ENCODE data around the gene SOX1.

Gene SOX1

DNA sequence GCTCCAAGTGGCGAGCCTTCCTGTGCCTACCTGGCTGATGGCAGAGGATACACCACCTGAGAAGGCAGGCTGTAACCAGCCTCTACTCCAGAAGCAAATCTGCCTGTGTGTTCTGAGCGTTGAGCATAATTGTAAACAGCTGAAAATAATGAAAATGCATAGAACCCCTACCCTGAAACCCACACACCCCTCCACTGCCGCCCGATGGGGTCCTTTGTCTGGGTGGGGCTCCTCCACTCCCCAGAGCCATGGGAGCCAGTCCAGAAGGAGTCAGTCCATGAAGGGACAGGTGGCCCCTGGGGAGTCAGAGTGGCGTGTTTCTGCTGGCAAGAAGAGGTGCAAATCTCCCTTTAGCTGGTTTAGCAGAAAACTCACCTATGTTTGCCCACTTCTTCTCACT is 8.0 kb upstream of the SOX1 start:
- no peak for DNase-seq (ENCODE audit: low read depth in 3 of 3)

DNA sequence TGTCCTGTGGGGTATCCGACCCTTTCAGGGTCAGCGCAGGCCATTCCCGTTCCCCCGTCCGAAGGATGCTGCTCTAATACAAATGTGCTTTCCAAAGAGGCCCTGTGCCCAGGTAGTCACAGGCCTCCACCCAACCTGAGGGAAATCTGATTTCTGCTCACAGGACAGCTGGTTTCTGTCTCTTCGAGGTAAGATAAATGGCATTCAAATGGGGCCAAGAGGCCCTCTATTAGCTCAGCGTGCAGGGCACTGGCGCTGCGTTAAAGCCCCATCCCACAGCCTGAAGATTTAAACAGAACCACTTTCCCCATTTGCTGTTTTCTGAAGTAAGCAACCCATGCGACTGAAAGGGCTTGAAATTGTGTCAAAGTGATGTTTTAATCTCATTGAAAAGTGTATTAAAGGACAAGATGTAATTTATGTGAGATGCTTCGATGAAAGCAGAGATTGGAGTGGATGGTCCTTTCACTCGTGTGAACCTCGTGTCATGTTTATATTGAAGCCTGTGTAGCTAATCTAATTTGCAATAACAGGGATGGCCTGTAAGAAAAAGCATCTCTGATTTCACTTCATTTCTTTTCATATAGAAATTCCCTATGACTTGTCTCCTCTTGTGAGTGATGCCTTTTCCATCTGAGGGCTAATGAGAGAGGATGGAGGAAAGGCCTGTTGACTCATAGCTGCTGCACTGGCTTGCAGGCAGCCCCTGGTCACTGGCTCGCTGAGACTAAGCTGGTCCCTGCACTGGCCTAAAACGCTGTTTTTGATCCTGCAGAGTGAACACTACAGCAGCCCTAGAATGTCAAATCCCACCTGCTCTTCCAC is 7.3 kb upstream of the SOX1 start:
- DNase-seq (ENCODE audit: low read depth in 3 of 3), result no peak

DNA sequence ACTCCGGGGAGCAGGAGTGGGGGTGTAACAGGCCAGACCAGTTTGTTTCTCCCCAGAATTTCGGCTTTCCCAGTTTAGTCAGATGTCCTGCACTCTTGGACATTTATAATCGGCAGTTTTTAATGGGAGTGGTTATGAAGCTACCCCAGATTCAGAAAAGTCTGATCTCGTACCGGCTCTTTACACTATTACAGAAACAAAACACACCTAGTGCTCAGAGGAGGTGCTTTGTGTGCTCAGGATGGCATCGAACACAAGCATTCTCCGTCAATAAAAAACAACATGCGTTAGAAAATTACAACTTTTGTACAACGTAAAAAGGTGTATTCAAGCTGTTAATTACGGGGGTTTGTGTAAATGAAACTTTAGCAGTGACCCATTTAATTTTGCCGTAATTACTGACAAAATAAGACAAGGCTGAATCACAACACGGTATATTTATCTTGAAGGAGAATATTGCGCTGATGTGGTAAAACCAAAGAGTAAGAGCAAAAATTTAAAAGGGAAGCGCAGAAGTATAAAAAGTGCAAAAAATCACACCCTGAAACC is 6.6 kb upstream of the SOX1 start:
- no peak for DNase-seq (ENCODE audit: low read depth in 3 of 3)

DNA sequence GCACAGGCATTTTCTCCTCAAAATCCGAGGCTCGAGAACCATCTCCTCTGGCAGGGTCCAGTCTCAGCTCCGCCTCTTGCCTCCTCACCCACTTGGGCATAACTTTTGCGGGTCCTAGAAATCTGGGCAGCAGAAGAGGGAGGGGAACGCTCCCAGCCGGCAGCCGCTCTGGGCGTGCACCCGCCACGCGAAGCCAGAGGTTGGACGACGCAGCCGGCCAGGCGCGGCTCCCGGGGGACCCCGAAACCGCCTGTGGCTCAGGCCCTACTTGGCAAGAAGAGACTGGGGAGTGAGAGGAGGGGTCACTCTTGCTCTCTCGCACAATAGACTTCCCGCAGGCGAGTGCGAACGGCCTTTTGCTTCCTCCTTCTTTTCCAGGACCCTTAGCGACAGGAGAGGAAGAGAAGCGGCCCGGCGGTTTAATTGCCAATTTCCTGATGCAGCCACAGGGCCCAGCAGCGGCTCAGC is 6.0 kb upstream of the SOX1 start:
- no peak for DNase-seq (ENCODE audit: low read depth in 3 of 3)

DNA sequence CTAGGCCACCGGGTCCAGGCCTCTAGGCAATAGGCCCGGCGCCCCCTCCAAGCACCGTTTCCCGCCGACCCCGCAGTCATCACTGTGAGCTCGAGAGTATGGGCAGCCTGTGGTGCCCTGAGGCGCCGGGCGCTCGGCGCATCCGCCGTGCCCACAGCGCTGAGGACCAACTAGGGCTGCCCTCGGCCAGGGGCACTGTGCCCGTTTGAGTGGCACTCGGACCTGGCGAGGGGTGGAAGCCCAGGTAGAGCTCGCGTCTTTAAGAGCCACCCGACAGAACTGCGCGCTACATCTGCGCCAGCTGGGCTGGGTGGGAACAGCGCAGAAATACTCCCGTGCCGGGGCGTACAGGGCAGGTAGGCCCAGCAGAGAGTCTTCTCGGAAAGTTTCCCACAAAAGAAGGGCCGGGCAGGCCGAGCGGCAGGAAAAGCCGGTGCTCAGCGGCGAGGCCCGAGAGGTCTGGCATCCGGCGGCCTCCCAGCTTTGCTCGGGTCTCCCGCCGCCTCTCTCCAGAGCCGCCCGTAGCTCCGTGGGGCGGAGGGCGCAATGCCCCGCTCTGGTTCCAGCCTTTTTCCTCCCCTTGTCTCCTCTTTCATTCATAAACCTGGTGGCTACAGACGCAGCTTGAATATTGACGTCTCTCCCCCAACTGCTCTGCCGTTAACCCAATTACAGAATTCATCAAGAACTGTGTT is 5.4 kb upstream of the SOX1 start:
- no peak for DNase-seq (ENCODE audit: low read depth in 3 of 3)

DNA sequence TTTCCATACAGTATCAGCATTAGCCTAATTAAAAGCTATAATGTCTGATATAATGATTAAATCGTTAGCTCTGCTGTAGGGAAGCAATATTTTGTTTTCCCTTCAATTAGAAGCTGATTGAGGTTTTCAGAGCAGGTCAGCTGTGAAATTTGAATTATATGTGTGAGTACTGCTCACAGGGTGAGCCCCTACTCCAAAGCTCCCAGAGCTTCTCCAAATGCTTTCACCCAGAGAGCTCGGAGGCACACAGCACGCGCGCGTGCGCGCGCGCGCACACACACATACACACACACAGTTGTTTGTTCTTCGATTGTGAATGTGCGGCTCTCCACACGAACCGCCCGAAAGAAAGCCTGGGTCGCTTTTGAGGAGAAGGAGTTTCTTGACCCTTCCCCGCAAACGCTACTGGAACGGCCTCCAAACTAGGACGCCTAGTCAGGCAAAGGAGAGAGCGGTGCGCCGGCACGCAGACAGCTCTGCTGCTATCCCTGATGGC is 4.8 kb upstream of the SOX1 start:
- no peak for DNase-seq (ENCODE audit: low read depth in 3 of 3)

DNA sequence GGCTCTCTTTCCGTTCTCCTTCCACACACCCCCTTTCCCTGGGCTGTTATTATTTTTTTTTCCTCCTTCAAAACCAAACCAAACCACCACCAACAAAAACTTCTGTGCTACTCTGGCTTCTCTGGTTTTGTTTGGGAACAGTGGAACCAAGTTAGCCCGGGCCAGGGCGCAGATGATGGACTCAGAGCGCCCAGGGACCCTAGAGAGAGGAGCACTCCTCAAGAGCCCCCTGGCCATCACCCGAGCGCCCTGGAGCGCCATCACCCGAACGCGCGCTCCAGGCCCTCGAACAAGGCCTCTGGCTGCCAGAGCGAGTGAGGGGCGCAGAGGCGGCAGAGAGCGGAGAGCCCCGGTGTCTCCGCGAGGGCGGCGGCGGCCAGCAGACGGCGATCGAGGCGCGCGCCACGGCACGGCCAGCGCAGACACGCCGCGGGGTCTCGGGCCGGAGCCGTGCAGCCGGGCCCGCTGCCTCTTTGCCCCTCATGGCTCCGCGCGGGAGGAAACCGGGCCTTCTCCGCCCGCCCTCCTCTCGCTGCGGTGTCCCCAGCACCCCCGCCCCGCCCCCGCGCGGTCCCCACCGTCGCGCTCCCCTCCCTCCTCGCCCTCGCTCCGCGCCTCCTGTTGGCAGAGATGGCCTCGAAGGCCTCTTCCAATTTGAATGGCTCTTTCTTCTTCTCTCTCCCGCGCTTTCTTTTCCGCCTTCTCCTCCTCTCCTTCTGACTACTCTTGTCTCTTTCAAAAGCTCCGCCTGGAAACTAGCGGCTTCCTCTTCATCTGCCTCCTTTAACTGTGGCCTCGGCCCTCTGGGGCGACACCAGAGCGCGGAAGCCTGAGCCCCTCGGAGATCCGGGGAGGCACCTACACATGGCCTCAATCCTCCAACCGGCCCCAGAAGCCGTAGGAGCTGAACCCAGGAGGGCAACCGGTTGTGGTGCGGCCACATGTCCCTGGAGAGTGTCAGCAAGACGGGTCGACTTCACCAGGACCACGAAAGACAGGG is 4.1 kb upstream of the SOX1 start:
- no peak for DNase-seq (ENCODE audit: low read depth in 3 of 3)

DNA sequence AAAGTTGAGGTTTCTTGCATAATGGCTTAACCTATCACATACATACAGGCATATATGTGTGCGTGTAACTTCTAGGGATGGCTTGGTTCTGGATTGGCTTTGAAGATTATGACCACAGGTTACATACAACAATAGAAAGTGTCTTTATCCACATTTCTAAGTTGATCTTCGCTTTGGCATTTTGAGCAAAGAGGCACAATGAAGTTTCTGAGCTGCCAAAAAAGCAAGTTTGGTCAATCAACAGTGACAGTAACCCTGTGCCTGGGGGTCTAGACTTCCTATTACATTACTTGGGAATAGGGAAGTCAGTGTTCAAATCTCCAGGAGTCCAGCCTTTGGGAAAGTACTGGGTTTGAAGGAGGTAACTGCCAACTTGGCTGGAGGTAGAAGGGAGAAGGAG is 3.1 kb upstream of the SOX1 start:
- no peak for DNase-seq (ENCODE audit: low read depth in 3 of 3)

DNA sequence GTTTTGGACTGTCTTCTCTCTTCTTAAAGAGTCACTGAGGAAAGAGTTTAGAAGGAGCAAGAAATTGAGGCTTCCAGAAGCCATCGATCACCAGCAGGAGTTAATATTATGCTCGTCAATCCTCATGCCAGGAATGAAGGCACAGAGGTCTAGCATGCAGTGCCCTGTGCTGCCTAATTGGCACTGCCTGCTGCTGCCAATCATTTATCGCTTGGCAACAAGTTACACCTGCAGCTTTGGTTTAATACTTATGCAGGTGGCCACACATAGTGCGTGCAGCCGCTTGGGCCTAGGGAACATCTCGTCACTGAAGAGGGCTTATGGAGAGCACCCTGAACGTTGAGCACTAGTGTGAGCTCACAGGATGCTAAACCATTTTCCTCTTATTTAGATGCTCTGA is 2.7 kb upstream of the SOX1 start:
- DNase-seq (ENCODE audit: low read depth in 3 of 3), result no peak

DNA sequence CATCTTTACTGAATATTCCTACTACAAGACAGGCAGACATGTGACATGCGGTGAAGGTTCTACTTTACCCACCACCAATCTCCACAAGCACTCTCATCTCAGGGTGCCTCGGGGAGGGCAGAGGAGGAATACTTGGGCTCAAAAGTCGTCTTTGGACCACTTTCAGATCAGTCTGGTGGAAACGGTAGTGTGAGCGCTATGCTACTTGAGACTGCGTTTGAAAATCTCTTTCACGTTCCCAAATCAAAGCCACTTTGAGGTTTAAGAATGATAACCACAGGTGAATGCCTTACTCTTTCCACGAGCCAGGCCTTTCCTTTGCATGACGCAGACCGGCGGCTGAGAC is 1.5 kb upstream of the SOX1 start:
- DNase-seq (ENCODE audit: low read depth in 3 of 3), result no peak

DNA sequence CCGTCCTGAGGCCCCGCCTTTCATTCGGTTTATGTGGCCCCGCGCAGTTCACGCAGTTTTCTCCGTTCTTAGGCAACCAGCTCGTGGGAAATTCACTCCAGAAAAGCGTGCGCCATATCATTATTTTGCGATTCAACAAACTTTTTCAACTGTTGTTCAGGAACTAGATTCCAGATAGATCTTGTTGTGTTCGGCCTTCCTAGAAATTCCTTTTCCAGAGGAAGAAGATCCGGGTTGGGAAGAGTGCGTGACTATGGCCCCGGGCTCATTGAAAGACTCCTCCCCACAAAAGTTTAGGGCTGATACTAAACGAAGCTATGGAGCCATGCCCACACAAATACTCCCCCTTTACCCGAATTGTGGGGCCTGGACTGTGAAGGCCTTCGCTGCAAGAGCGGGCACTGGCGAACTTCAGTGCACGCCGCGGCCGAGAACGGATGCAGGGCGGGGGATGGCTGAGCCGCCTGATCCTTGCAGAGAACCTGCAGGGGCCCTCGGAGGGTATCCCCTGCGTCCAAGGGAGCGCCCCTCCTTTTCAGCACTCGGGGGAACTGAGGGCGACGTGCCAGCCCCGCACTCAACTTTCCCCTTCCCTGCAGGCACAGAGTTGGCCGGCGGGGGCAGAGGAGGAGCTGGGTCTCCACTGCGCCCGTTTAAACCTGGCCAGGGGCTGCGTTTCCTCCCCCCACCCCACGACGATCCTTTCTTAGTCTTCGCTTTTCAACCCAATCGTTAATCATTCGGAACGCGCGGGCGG is 904 bp upstream of the SOX1 start:
- DNase-seq (ENCODE audit: low read depth in 3 of 3), result no peak

DNA sequence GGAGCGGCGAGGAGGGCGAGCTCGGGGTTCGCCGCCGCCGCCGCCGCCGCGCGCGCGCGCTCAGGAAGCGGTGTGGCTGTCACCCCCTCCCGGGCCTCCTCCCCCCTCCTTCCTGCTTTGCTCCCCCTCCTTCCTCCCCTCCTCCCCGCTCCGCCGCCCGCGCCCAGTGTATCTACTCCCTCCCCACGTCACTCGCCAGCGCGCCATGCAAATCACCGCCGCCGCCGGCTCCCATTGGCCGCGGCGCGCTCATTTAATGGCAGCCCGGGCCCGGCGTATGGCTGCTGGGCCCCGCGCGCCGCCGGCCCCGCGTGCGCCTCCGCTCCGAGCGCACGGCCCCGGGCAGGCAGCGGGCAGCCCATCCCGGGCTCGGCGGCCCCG is 335 bp upstream of the SOX1 start:
- DNase-seq (ENCODE audit: low read depth in 3 of 3), result peak in 2 of 3 donors; percentile 40 to 64

DNA sequence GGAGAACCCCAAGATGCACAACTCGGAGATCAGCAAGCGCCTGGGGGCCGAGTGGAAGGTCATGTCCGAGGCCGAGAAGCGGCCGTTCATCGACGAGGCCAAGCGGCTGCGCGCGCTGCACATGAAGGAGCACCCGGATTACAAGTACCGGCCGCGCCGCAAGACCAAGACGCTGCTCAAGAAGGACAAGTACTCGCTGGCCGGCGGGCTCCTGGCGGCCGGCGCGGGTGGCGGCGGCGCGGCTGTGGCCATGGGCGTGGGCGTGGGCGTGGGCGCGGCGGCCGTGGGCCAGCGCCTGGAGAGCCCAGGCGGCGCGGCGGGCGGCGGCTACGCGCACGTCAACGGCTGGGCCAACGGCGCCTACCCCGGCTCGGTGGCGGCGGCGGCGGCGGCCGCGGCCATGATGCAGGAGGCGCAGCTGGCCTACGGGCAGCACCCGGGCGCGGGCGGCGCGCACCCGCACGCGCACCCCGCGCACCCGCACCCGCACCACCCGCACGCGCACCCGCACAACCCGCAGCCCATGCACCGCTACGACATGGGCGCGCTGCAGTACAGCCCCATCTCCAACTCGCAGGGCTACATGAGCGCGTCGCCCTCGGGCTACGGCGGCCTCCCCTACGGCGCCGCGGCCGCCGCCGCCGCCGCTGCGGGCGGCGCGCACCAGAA is 1.1 kb downstream of the SOX1 start:
- no peak for DNase-seq (ENCODE audit: low read depth in 3 of 3)

DNA sequence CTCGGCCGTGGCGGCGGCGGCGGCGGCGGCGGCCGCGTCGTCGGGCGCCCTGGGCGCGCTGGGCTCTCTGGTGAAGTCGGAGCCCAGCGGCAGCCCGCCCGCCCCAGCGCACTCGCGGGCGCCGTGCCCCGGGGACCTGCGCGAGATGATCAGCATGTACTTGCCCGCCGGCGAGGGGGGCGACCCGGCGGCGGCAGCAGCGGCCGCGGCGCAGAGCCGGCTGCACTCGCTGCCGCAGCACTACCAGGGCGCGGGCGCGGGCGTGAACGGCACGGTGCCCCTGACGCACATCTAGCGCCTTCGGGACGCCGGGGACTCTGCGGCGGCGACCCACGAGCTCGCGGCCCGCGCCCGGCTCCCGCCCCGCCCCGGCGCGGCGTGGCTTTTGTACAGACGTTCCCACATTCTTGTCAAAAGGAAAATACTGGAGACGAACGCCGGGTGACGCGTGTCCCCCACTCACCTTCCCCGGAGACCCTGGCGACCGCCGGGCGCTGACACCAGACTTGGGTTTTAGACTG is 1.7 kb downstream of the SOX1 start:
- DNase-seq (ENCODE audit: low read depth in 3 of 3), result no peak

DNA sequence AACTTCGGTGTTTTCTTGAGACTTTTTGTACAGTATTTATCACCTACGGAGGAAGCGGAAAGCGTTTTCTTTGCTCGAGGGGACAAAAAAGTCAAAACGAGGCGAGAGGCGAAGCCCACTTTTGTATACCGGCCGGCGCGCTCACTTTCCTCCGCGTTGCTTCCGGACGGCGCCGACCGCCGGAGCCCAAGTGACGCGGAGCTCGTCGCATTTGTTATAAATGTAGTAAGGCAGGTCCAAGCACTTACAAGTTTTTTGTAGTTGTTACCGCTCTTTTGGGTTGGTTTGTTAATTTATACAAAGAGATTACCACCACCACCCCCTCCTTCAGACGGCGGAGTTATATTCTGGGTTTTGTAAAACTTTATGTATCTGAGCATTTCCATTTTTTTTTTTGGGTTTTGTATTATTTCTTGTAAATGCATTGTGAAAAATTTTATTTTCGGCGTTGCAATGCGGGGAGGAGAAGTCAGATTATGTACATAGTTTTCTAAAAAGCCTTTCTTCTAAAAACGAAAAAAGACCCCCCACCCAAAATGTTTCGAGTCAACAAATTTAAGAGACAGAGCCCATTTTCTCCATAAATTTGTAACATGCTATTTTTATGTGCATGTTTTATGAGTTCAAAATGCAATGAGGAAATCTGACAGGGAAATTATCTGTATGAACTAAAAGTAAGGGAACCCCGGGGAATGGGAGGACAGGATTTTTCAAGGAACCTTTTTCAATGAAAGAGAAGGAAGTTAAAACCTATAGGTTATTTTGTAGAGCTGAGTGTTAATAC is 2.3 kb downstream of the SOX1 start:
- DNase-seq (ENCODE audit: low read depth in 3 of 3), result no peak

DNA sequence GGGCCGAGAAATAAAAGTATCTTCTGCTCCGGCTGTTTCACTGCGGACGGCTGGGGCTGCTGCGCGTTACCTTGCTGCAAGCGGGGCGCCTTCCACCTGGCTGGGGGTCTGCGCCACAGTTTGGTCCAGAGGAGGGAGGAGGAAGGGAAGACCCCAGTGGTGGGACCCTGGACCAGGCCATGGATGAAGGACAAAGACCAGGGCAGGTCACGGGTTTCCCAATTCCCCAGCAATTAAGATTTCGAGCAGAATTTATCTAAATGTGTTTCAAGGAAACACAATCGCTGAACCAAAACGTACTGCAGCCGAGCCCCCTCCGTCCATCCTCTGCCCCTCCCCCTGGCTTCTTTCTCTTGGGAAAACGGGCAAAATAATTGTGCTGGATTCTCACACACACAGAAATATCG is 2.9 kb downstream of the SOX1 start:
- DNase-seq (ENCODE audit: low read depth in 3 of 3), result no peak

DNA sequence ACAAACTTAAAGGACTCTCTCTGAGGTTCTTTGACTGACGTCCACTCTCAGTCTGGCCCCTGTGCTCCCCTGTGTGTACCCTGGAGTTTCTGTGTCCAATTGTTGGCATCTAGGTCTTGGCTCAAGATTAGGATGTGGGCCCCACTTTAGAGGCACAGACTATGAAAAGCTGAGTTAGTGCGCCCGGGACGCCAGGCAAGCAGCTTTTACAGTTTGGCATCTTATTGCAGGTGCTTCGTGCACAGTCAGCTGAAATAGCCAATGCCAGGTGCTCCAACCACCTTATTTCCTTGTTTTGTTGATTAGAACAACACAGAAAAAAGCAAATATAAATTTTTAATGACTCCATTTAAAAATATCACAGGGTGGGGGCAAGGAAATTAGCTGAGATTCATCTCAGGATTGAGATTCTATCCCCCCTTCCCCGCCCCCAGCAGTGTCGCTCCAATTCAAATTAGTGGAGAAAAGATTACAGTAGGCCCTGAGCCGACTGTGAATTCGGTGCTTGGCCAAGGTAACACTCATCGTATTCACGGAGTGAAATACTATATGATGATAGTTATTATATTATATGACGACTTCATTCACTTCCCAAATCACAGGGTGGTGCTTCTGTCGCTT is 4.3 kb downstream of the SOX1 start:
- no peak for DNase-seq (ENCODE audit: low read depth in 3 of 3)

DNA sequence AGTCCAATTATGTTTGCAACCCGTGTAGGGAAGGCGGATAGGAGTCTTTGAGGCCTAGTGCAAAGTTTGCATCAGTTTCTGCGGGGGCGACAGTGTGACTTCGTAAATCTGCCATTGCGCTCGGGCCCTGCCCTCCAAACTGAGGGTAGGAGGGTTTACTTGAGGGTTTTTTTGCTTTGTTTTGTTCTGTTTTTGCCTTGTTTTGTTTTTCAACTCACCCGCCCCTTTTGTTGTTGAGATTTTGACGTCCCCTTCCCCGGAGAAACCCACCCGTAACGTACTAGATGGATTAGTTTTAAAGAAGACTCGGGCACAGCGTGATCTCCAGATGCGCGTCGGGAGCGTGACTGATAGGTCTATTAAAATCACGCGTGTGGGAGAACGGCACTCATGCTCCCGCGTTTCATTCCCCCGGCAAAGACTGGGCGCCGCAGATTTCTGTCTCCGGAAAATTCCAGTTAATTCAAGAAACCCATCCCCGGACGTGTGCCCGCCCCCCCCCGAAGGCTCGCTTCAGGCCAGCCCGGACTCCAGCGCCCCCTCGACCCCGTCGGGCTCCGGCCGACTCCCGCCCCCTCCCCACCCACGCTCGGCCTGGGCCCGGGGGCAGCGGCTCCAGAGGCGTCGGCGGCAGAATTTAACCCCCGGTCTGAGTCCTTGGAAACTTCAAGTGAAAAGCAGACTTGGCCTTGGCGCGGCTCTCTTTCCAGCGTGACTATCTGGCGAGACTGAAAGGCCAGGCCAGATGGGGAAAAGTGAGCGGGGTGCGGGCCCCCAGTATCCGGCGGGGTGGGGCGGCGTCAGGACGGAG is 5.0 kb downstream of the SOX1 start:
- no peak for DNase-seq (ENCODE audit: low read depth in 3 of 3)

Measured in stimulated activated CD4-positive, alpha-beta T cell treated with anti-CD3 and anti-CD28 coated beads, TNF-alpha, amount 100 ng/mL, for 48 hours (primary cell).